Measurements from ENCODE around the gene TUBB1.

TUBB1 gene

DNA sequence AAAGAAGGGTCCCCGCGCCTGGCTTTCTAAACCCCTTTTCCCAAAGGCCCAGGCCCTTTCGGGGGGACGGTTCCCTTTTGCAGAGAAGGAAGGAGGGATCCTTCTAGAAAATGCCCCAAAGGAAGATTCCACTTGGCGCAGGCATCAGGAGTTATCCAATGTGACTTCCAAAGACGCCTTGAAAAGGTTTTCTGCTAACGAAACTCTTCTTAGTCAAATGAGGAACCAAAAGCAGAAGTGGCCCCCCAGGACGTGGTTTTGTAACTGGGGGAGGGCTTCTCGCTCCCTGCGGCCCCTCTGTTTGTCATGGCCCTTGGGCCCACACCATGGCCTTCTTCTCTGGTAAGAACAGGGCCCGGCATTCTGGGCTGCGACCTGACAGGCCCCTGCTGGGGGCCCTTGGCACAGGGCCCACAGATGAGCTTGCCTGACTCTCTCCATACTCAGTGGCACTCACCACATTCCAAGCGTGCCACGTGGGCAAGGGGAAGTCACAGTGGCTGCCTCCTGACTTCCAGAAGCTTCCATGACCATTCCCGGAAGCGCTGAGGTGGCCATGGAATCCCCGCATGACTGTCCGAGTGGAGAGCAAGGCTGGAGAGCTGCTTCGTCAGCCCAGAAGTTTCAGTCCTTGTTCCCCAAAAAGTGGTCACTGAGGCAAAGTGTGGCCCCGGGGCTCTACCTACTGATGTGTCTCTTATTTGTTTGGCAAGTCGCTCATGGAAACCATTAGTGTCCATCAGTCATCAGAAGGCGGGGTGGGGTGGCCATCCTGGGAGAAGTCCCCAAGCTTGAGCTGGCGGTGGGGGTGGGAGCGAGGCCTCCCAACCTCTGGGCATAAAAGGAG, 11.3 kb upstream of the TUBB1 start:
- Histone ChIP-seq H2AFZ (ENCODE audit: low read length) (no peak overlapping the region), H3K9ac (ENCODE audit: low read depth, low read length, poor library complexity, severe bottlenecking) (no peak overlapping the region)
- no peak for TF ChIP-seq EZH2phosphoT487 (IDR thresholded peaks at IDR 0.05; ENCODE audit: borderline replicate concordance)
- TF ChIP-seq, protein P1, sequence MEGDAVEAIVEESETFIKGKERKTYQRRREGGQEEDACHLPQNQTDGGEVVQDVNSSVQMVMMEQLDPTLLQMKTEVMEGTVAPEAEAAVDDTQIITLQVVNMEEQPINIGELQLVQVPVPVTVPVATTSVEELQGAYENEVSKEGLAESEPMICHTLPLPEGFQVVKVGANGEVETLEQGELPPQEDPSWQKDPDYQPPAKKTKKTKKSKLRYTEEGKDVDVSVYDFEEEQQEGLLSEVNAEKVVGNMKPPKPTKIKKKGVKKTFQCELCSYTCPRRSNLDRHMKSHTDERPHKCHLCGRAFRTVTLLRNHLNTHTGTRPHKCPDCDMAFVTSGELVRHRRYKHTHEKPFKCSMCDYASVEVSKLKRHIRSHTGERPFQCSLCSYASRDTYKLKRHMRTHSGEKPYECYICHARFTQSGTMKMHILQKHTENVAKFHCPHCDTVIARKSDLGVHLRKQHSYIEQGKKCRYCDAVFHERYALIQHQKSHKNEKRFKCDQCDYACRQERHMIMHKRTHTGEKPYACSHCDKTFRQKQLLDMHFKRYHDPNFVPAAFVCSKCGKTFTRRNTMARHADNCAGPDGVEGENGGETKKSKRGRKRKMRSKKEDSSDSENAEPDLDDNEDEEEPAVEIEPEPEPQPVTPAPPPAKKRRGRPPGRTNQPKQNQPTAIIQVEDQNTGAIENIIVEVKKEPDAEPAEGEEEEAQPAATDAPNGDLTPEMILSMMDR (conservative IDR thresholded peaks at IDR 0.05; ENCODE audit: low read length) = no peak

DNA sequence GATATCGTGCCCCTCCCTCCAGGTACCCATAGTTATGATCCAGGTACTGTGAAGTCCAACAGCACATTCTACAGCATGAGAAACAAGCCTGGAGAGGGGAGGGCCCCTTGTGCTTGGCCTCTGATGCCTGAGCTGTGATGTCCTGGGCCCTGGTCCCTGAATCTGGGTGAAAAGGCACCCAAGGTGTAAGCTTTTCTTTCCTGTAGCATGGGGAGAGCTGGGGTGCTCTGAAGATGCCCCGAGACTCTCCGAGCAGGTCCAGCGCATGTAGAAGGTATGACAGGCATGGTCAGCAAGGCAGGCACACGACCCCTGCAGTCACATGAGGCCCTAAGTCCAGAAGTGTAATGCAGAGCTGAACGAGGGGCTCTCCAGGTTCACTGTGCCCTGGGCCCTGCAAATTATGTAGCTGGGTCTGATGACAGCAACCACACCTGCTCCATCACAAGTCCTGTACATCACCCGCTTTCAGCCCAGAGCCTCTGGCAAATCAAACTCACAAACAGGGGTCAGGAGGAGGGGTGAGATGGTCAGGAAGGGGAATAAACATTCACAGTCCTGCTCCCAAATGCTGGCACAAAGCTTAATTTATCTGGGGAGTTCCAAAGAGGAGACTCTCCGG, 10.4 kb upstream of the TUBB1 start:
- Histone ChIP-seq H3K4me1 (ENCODE audit: insufficient read depth, low read length, poor library complexity, severe bottlenecking) (peaks cover 13% of the 10 kb centered on the region), H3K4me2 (ENCODE audit: low read depth, low read length, poor library complexity, severe bottlenecking) (no peak overlapping the region), H3K9me2 (replicated peaks; ENCODE audit: low read depth, low read length) (no peaks in the 10 kb centered on the region)

More for the DNA sequence above, 11.3 kb upstream of the TUBB1 start:
- H3K9me2 ChIP-seq (replicated peaks; ENCODE audit: low read depth, low read length) = no peaks in the 10 kb centered on the region
- H3K4me3 ChIP-seq (ENCODE audit: low read length, poor library complexity, severe bottlenecking) = no peak overlapping the region
- no peaks in the 10 kb centered on the region for H3K79me2 ChIP-seq (ENCODE audit: insufficient read depth, low read length)
- no peaks in the 10 kb centered on the region for H3K27me3 ChIP-seq (ENCODE audit: insufficient read depth, low read length, poor library complexity, severe bottlenecking)
- H3K9me3 ChIP-seq (ENCODE audit: insufficient read depth, low read depth, low read length) = no peaks in the 10 kb centered on the region
- H3K4me1 ChIP-seq (ENCODE audit: insufficient read depth, low read length, poor library complexity, severe bottlenecking) = peaks cover 13% of the 10 kb centered on the region
- no peaks in the 10 kb centered on the region for H3K36me3 ChIP-seq (ENCODE audit: insufficient read depth, low read length)
- H3F3A ChIP-seq (ENCODE audit: low read depth) = no peaks in the 10 kb centered on the region
- no peaks in the 10 kb centered on the region for H4K20me1 ChIP-seq (ENCODE audit: insufficient read depth, low read length, poor library complexity, severe bottlenecking)
- H3K4me2 ChIP-seq (ENCODE audit: low read depth, low read length, poor library complexity, severe bottlenecking) = no peak overlapping the region

DNA sequence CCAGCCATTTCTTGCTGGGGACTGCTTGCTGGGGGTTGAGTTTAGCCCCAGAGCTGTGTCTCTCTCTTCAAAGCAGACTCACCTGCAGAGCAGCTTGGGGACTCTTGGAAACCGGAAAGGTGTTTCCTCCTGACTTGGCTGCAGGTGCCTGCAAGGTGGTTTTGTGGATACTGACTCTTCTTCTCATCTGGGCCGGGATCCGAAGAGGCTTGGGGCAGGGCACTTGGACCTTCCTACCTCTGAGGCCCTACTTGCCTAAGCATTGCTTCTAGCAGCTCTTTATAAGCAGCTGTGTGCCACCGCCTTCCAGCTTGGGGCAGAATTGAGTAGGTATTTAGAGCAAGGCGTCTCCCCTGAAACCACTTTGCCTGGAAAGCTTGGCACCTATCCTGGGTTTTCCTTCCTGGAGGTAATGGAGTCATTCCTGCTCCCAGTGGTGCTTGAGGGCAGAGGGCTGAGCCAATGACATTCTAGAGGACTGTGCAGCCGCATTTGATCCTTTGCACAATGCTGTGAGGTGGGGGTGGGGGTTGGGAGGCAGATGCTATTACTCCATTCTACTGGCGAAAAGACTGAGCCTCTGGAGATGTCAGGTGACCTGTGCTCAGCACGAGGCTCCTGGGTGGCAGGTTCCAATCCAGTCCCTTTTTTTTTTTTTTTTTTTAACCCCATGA, 8.8 kb upstream of the TUBB1 start:
- H2AFZ ChIP-seq (ENCODE audit: low read length) = no peak overlapping the region

More for the DNA sequence above, 10.4 kb upstream of the TUBB1 start:
- Histone ChIP-seq H3K9me3 (ENCODE audit: insufficient read depth, low read depth, low read length) (no peaks in the 10 kb centered on the region), H3K27me3 (ENCODE audit: insufficient read depth, low read length, poor library complexity, severe bottlenecking) (no peaks in the 10 kb centered on the region), H4K20me1 (ENCODE audit: insufficient read depth, low read length, poor library complexity, severe bottlenecking) (no peaks in the 10 kb centered on the region), H3K79me2 (ENCODE audit: insufficient read depth, low read length) (no peaks in the 10 kb centered on the region), H3K36me3 (ENCODE audit: insufficient read depth, low read length) (no peaks in the 10 kb centered on the region), H3K9ac (ENCODE audit: low read depth, low read length, poor library complexity, severe bottlenecking) (no peak overlapping the region), H2AFZ (ENCODE audit: low read length) (no peak overlapping the region), H3F3A (ENCODE audit: low read depth) (no peaks in the 10 kb centered on the region), H3K4me3 (ENCODE audit: low read length, poor library complexity, severe bottlenecking) (no peak overlapping the region)
- TF ChIP-seq, protein P1 (conservative IDR thresholded peaks at IDR 0.05; ENCODE audit: low read length) = no peak
- no peak for TF ChIP-seq EZH2phosphoT487 (IDR thresholded peaks at IDR 0.05; ENCODE audit: borderline replicate concordance)

More for the DNA sequence above, 8.8 kb upstream of the TUBB1 start:
- Histone ChIP-seq H3K4me3 (ENCODE audit: low read length, poor library complexity, severe bottlenecking) (no peak overlapping the region), H3K9me2 (replicated peaks; ENCODE audit: low read depth, low read length) (no peaks in the 10 kb centered on the region), H3K4me2 (ENCODE audit: low read depth, low read length, poor library complexity, severe bottlenecking) (no peak overlapping the region), H3K79me2 (ENCODE audit: insufficient read depth, low read length) (no peaks in the 10 kb centered on the region), H3F3A (ENCODE audit: low read depth) (no peaks in the 10 kb centered on the region), H4K20me1 (ENCODE audit: insufficient read depth, low read length, poor library complexity, severe bottlenecking) (no peaks in the 10 kb centered on the region), H3K9me3 (ENCODE audit: insufficient read depth, low read depth, low read length) (no peaks in the 10 kb centered on the region), H3K9ac (ENCODE audit: low read depth, low read length, poor library complexity, severe bottlenecking) (no peak overlapping the region), H3K36me3 (ENCODE audit: insufficient read depth, low read length) (no peaks in the 10 kb centered on the region), H3K27me3 (ENCODE audit: insufficient read depth, low read length, poor library complexity, severe bottlenecking) (no peaks in the 10 kb centered on the region), H3K4me1 (ENCODE audit: insufficient read depth, low read length, poor library complexity, severe bottlenecking) (no peaks in the 10 kb centered on the region)
- no peak for TF ChIP-seq EZH2phosphoT487 (IDR thresholded peaks at IDR 0.05; ENCODE audit: borderline replicate concordance)

All from Loucy (cell line).